Endodermal cell (in vitro differentiated cells): ENCODE data around the gene DHRS12. TPM values are rescaled to one million over a fixed set of nuclear protein-coding genes. Genes with fewer than 3 reads are reported as not detected.

ENCODE experiments used
- DNase-seq: peaks from one replicate; pipeline ENCODE4 v3.0.0-alpha.2; 2017
- H3K27ac ChIP-seq: 2 replicates; pipeline ENCODE4 v1.5.1; 2013; ENCODE audit warnings: mild to moderate bottlenecking, low read depth, low read length, moderate library complexity
- H3K27me3 ChIP-seq: 2 replicates; pipeline ENCODE4 v1.6.1; 2013; ENCODE audit warnings: mild to moderate bottlenecking, low read length, moderate library complexity; ENCODE audit not compliant: insufficient read depth, control insufficient read depth, poor library complexity, severe bottlenecking
- H3K36me3 ChIP-seq: 2 replicates; pipeline ENCODE4 v1.7.0; 2013; ENCODE audit warnings: mild to moderate bottlenecking, low read length, moderate library complexity; ENCODE audit not compliant: control insufficient read depth, insufficient read depth
- H3K4me1 ChIP-seq: one replicate; pipeline ENCODE4 v1.7.0; 2013; ENCODE audit warnings: low read length; ENCODE audit not compliant: control insufficient read depth, insufficient read depth
- H3K4me3 ChIP-seq: 2 replicates; pipeline ENCODE4 v1.5.1; 2013; ENCODE audit warnings: mild to moderate bottlenecking, low read length, moderate library complexity
- H3K9ac ChIP-seq: 2 replicates; pipeline ENCODE4 v1.6.1; 2013; ENCODE audit warnings: mild to moderate bottlenecking, low read length, moderate library complexity; ENCODE audit not compliant: poor library complexity, severe bottlenecking; ENCODE audit errors: extremely low read depth
- H3K9me3 ChIP-seq: 2 replicates; pipeline ENCODE4 v1.6.1; 2013; ENCODE audit warnings: mild to moderate bottlenecking, low read length, moderate library complexity; ENCODE audit not compliant: control insufficient read depth
- H3K27ac Mint-ChIP-seq: 2 replicates; pipeline ENCODE4 v1.8.0; 2020; ENCODE audit warnings: mixed read lengths
- H3K27me3 Mint-ChIP-seq: 2 replicates; pipeline ENCODE4 v1.8.0; 2021; ENCODE audit warnings: mild to moderate bottlenecking, mixed read lengths; ENCODE audit not compliant: insufficient read depth
- H3K36me3 Mint-ChIP-seq: 2 replicates; pipeline ENCODE4 v1.8.0; 2020; ENCODE audit warnings: low read depth, mixed read lengths
- H3K4me1 Mint-ChIP-seq: 2 replicates; pipeline ENCODE4 v1.8.0; 2020; ENCODE audit warnings: mixed read lengths
- H3K4me3 Mint-ChIP-seq: 2 replicates; pipeline ENCODE4 v1.8.0; 2020; ENCODE audit warnings: mild to moderate bottlenecking, moderate library complexity, mixed read lengths
- H3K9me3 Mint-ChIP-seq: 2 replicates; pipeline ENCODE4 v1.8.0; 2020; ENCODE audit warnings: mild to moderate bottlenecking, mixed read lengths
- CTCF ChIP-seq: fragments of 200-600 bp; sonication (generic); conservative IDR thresholded peaks from 2 replicates; pipeline ENCODE4 v1.5.0; 2021; ENCODE audit warnings: antibody characterized with exemption, mild to moderate bottlenecking
- WGBS, 2 experiments: methylation state at CpG; one replicate each; pipeline versions ENCODE4 v1.1.5 to v1.1.7; 2013; ENCODE audit warnings: missing lambda C conversion rate in 2 of 2, mixed read lengths in 1 of 2; ENCODE audit not compliant: insufficient coverage in 1 of 2, insufficient read length in 1 of 2; 5-methylcytosine and 5-hydroxymethylcytosine counted together
- total RNA-seq, 2 donors: library from RNA; stranded (reverse); fragmentation: NEBNext Ultra II Directional in 1 of 2; extraction: Animal tissue kit (Norgen Biotek cat#: 25700) in 1 of 2; gene quantifications; 2 replicates in 1 of 2; 3 replicates in 1 of 2; pipeline ENCODE4 v1.2.1, GENCODE V29; 2021

The DHRS12 gene
- total RNA-seq, 2 donors from 2014 or later: 13.8 to 19.8 TPM

- H3K9ac ChIP-seq: no peak overlapping the region
- peaks cover 38% of the 10 kb centered on the region for H3K4me1 Mint-ChIP-seq
- H3K27ac ChIP-seq: no peak overlapping the region
- no peak overlapping the region for H3K27ac Mint-ChIP-seq
- no peaks in the 10 kb centered on the region for H3K9me3 ChIP-seq
- peak overlapping the region; percentile 92 for H3K4me3 ChIP-seq
- WGBS, 2 experiments: 84 to 88% methylated on average over 1 to 4 of the region's 4 CpGs
- H3K36me3 ChIP-seq: no peaks in the 10 kb centered on the region
- TF ChIP-seq CTCF: no peak
- H3K9me3 Mint-ChIP-seq: no peaks in the 10 kb centered on the region
- no peak for DNase-seq
- H3K36me3 Mint-ChIP-seq: no peaks in the 10 kb centered on the region
- no peaks in the 10 kb centered on the region for H3K27me3 ChIP-seq
- H3K4me3 Mint-ChIP-seq: peak overlapping the region; percentile 79
- H3K4me1 ChIP-seq: peaks cover 9% of the 10 kb centered on the region
- no peaks in the 10 kb centered on the region for H3K27me3 Mint-ChIP-seq
These were observed 1.4 kb upstream of the DHRS12 start for GRCh38 chr13:51805313-51805712.

- peak overlapping the region; percentile 88 for H3K27ac Mint-ChIP-seq
- no peaks in the 10 kb centered on the region for H3K27me3 Mint-ChIP-seq
- no peaks in the 10 kb centered on the region for H3K36me3 Mint-ChIP-seq
- peaks cover 45% of the 10 kb centered on the region for H3K4me1 Mint-ChIP-seq
- no peaks in the 10 kb centered on the region for H3K9me3 ChIP-seq
- no peak for DNase-seq
- no peaks in the 10 kb centered on the region for H3K36me3 ChIP-seq
- TF ChIP-seq CTCF: no peak
- no peaks in the 10 kb centered on the region for H3K9me3 Mint-ChIP-seq
- H3K27ac ChIP-seq: peak overlapping the region; percentile 92
- WGBS, 2 experiments: 30 to 32% methylated on average over 29 to 31 of the region's 31 CpGs
- H3K4me3 ChIP-seq: peak overlapping the region; percentile 92
- H3K4me1 ChIP-seq: peaks cover 9% of the 10 kb centered on the region
- H3K4me3 Mint-ChIP-seq: peak overlapping the region; percentile 79
- H3K9ac ChIP-seq: peak overlapping the region; percentile 92
- H3K27me3 ChIP-seq: no peaks in the 10 kb centered on the region
These were observed 571 bp upstream of the DHRS12 start for GRCh38 chr13:51804295-51805172.

GRCh38 chr13:51802631-51803418 lies 1.1 kb downstream of the DHRS12 start:
- H3K27ac Mint-ChIP-seq: peak overlapping the region; percentile 98
- peak overlapping the region; percentile 92 for H3K9ac ChIP-seq
- 64 to 89% methylated on average over 5 to 9 of the region's 9 CpGs for WGBS, 2 experiments

More at GRCh38 chr13:51802631-51803418, 1.1 kb downstream of the DHRS12 start:
- Histone ChIP-seq H3K9me3 (no peaks in the 10 kb centered on the region), H3K4me3 (peak overlapping the region; percentile 92), H3K27me3 (no peaks in the 10 kb centered on the region), H3K36me3 (no peaks in the 10 kb centered on the region), H3K4me1 (peaks cover 9% of the 10 kb centered on the region), H3K27ac (peak overlapping the region; percentile 92)
- H3K36me3 Mint-ChIP-seq: no peaks in the 10 kb centered on the region
- no peaks in the 10 kb centered on the region for H3K9me3 Mint-ChIP-seq
- peak overlapping the region; percentile 79 for H3K4me3 Mint-ChIP-seq
- H3K27me3 Mint-ChIP-seq: no peaks in the 10 kb centered on the region
- TF ChIP-seq CTCF: no peak
- H3K4me1 Mint-ChIP-seq: peaks cover 49% of the 10 kb centered on the region
- peak; percentile 75 for DNase-seq
